ENCODE results near the gene DHRSX. TPM values are rescaled to one million over a fixed set of nuclear protein-coding genes. Genes with fewer than 3 reads are reported as not detected.
A peak's percentile ranks its signal among the peaks of the same experiment; 100 is the strongest.
"Not testable (repeated sequence)": the region's sequence is repeated elsewhere in the genome, so short reads cannot be mapped to it uniquely, and the experiment has no call there.

The DHRSX gene
- polyA plus RNA-seq, 3 donors from 2014 or later, result 20.0 to 36.4 (median 23.2) TPM

GRCh38 chrX:2267890-2268289 is 232.9 kb downstream of the DHRSX start:
- no peak for DNase-seq
- Mint-ChIP-seq H3K9me3 (no peaks in the 10 kb centered on the region), H3K4me3 (no peak overlapping the region), H3K27me3 (ENCODE audit: low read depth in 3 of 3) (peaks cover 2 to 6% (median 3%) of the 10 kb centered on the region in 3 donors), H3K4me1 (no peaks in the 10 kb centered on the region), H3K36me3 (peaks cover 2 to 30% (median 8%) of the 10 kb centered on the region in 3 donors), H3K27ac (no peak overlapping the region)

GRCh38 chrX:2266445-2267349 is 234.1 kb downstream of the DHRSX start:
- Mint-ChIP-seq H3K27ac (peak overlapping the region in 1 of 6 donors; percentile 27), H3K4me1 (no peaks in the 10 kb centered on the region), H3K4me3 (no peak overlapping the region)

GRCh38 chrX:2265658-2266444 is 234.9 kb downstream of the DHRSX start:
- DNase-seq; H3K9me3 Mint-ChIP-seq; H3K27ac Mint-ChIP-seq; H3K4me1 Mint-ChIP-seq; H3K27me3 Mint-ChIP-seq (ENCODE audit: low read depth in 3 of 3); H3K4me3 Mint-ChIP-seq: not testable (repeated sequence)
- H3K36me3 Mint-ChIP-seq, result peaks cover 2 to 20% (median 8%) of the 10 kb centered on the region in 3 donors

More at GRCh38 chrX:2266445-2267349, 234.1 kb downstream of the DHRSX start:
- peaks cover 2 to 6% (median 3%) of the 10 kb centered on the region in 3 donors for H3K27me3 Mint-ChIP-seq (ENCODE audit: low read depth in 3 of 3)
- peak in 1 of 3 donors; percentile 8 for DNase-seq
- H3K36me3 Mint-ChIP-seq, result peaks cover 2 to 26% (median 8%) of the 10 kb centered on the region in 3 donors
- no peaks in the 10 kb centered on the region for H3K9me3 Mint-ChIP-seq

- no peaks in the 10 kb centered on the region for H3K4me1 Mint-ChIP-seq
- DNase-seq, result no peak
- H3K4me3 Mint-ChIP-seq, result no peak overlapping the region
- H3K27me3 Mint-ChIP-seq (ENCODE audit: low read depth in 3 of 3), result peaks cover 2 to 6% (median 4%) of the 10 kb centered on the region in 3 donors
- H3K27ac Mint-ChIP-seq, result peak overlapping the region in 1 of 6 donors; percentile 30
- peaks cover 0 to 10% (median 8%) of the 10 kb centered on the region in 3 donors for H3K36me3 Mint-ChIP-seq
- H3K9me3 Mint-ChIP-seq, result no peaks in the 10 kb centered on the region
Measured at GRCh38 chrX:2264179-2265030, 236.4 kb downstream of the DHRSX start.

GRCh38 chrX:2263203-2263602 is 237.6 kb downstream of the DHRSX start:
- H3K9me3 Mint-ChIP-seq, result no peaks in the 10 kb centered on the region
- H3K27ac Mint-ChIP-seq, result no peak overlapping the region
- peaks cover 0 to 10% (median 8%) of the 10 kb centered on the region in 3 donors for H3K36me3 Mint-ChIP-seq
- H3K4me3 Mint-ChIP-seq, result no peak overlapping the region
- no peak for DNase-seq
- H3K27me3 Mint-ChIP-seq (ENCODE audit: low read depth in 3 of 3), result peaks cover 2 to 6% (median 4%) of the 10 kb centered on the region in 3 donors
- H3K4me1 Mint-ChIP-seq, result no peaks in the 10 kb centered on the region

- Mint-ChIP-seq H3K4me3 (no peak overlapping the region), H3K27ac (peak overlapping the region in 1 of 6 donors; percentile 51), H3K9me3 (no peaks in the 10 kb centered on the region), H3K27me3 (ENCODE audit: low read depth in 3 of 3) (peaks cover 2 to 6% (median 4%) of the 10 kb centered on the region in 3 donors), H3K36me3 (peaks cover 0 to 10% (median 8%) of the 10 kb centered on the region in 3 donors), H3K4me1 (no peaks in the 10 kb centered on the region)
- no peak for DNase-seq
Measured at GRCh38 chrX:2262668-2263055, 238.1 kb downstream of the DHRSX start.

GRCh38 chrX:2261831-2262667 is 238.7 kb downstream of the DHRSX start:
- Mint-ChIP-seq H3K36me3 (peaks cover 0 to 10% (median 8%) of the 10 kb centered on the region in 3 donors), H3K4me1 (no peaks in the 10 kb centered on the region), H3K4me3 (no peak overlapping the region), H3K9me3 (no peaks in the 10 kb centered on the region), H3K27ac (peak overlapping the region in 1 of 6 donors; percentile 51), H3K27me3 (ENCODE audit: low read depth in 3 of 3) (peaks cover 2 to 5% (median 4%) of the 10 kb centered on the region in 3 donors)
- DNase-seq, result no peak

- Mint-ChIP-seq H3K4me3 (no peak overlapping the region), H3K27me3 (ENCODE audit: low read depth in 3 of 3) (peaks cover 0 to 2% (median 2%) of the 10 kb centered on the region in 3 donors), H3K36me3 (peaks cover 7 to 13% (median 11%) of the 10 kb centered on the region in 3 donors), H3K9me3 (peaks cover 0 to 13% (median 3%) of the 10 kb centered on the region in 6 donors), H3K27ac (no peak overlapping the region), H3K4me1 (no peaks in the 10 kb centered on the region)
- DNase-seq, result no peak
Measured at GRCh38 chrX:2252331-2253065, 248.3 kb downstream of the DHRSX start.

GRCh38 chrX:2251211-2251610 is 249.6 kb downstream of the DHRSX start:
- peaks cover 0 to 2% (median 2%) of the 10 kb centered on the region in 3 donors for H3K27me3 Mint-ChIP-seq (ENCODE audit: low read depth in 3 of 3)
- H3K36me3 Mint-ChIP-seq, result peaks cover 7 to 13% (median 11%) of the 10 kb centered on the region in 3 donors
- H3K4me1 Mint-ChIP-seq, result peaks cover 0 to 2% of the 10 kb centered on the region in 2 donors
- H3K27ac Mint-ChIP-seq, result no peak overlapping the region
- H3K4me3 Mint-ChIP-seq, result no peak overlapping the region
- no peak for DNase-seq
- peaks cover 0 to 13% (median 3%) of the 10 kb centered on the region in 6 donors for H3K9me3 Mint-ChIP-seq

GRCh38 chrX:2243913-2244460 is 256.8 kb downstream of the DHRSX start:
- no peak overlapping the region for H3K4me3 Mint-ChIP-seq
- peak overlapping the region in 1 of 6 donors; percentile 5 for H3K27ac Mint-ChIP-seq
- H3K4me1 Mint-ChIP-seq, result peaks cover 0 to 8% of the 10 kb centered on the region in 2 donors
- peaks cover 0 to 8% (median 0%) of the 10 kb centered on the region in 3 donors for H3K27me3 Mint-ChIP-seq (ENCODE audit: low read depth in 3 of 3)
- peaks cover 0 to 2% (median 0%) of the 10 kb centered on the region in 6 donors for H3K9me3 Mint-ChIP-seq
- no peak for DNase-seq
- peaks cover 14 to 32% (median 22%) of the 10 kb centered on the region in 3 donors for H3K36me3 Mint-ChIP-seq

- Mint-ChIP-seq H3K4me3 (no peak overlapping the region), H3K9me3 (no peaks in the 10 kb centered on the region), H3K4me1 (peaks cover 0 to 8% of the 10 kb centered on the region in 2 donors), H3K36me3 (peaks cover 14 to 28% (median 25%) of the 10 kb centered on the region in 3 donors), H3K27me3 (ENCODE audit: low read depth in 3 of 3) (peaks cover 0 to 8% (median 0%) of the 10 kb centered on the region in 3 donors), H3K27ac (no peak overlapping the region)
- DNase-seq, result no peak
Measured at GRCh38 chrX:2242980-2243379, 257.8 kb downstream of the DHRSX start.

Measured in immature natural killer cell (primary cell).